ENCODE results near the gene ZCCHC17. TPM values are rescaled to one million over a fixed set of nuclear protein-coding genes. Genes with fewer than 3 reads are reported as not detected.

ZCCHC17 gene
- total and polyA plus RNA-seq, 4 experiments from 2014 or later = 20.2 to 44.5 (median 32.7) TPM

DNA sequence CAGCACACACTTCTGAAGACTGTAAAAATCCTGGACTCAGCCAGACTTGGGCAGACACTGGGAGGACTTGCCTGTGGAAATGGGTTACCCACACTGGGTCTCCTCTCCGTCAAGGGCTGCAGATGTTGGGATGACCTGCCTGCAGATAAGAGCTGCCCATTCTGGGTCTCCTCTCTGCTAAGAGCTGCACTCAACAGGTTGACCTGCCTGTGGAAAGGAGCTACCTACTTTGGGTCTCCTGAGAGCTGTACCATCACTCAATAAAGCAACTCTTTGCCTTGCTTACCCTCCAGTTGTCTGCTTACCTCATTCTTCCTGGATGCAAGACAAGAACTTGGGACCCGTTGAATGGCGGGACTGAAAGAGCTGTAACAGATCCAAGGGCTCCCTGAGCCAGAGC lies 28.2 kb downstream of the ZCCHC17 start:
- intact Hi-C loops (cut with micrococcal nuclease) = no loop called here
- H3K4me3 Mint-ChIP-seq = no peak overlapping the region
- CTCF ChIA-PET (ENCODE audit: partially characterized antibody) = no interaction called here

DNA sequence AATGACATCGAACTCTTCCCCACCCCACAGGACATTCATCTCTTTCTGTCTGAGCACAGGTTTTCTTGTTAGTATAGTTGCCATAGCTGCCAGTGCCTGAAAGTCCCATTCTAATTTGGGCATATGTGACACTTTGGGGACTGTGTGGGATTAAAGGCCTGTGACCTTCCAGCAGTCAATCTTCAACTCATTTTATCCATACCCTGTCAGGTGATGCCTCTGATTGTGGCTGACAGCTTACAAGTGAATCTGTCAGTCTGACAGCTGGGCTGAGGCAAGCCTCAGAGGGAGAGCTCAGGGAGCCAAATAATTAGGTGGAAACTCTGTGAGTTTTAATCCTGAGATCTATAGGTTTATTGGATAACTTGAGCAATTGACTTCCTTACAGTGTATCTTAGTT lies 29.6 kb downstream of the ZCCHC17 start:
- Histone ChIP-seq H3K36me3 (ENCODE audit: insufficient read depth, low read length) (no peaks in the 10 kb centered on the region), H3K27me3 (ENCODE audit: insufficient read depth, low read length) (no peaks in the 10 kb centered on the region), H3K4me1 (ENCODE audit: insufficient read depth, low read length) (no peaks in the 10 kb centered on the region), H3K27ac (ENCODE audit: low read depth, low read length) (no peak overlapping the region), H3K9me3 (ENCODE audit: control insufficient read depth in 1 of 2, low read length in 2 of 2) (no peaks in the 10 kb centered on the region), H3K4me3 (ENCODE audit: low read length in 2 of 2) (no peak overlapping the region)
- Mint-ChIP-seq H3K9me3 (no peaks in the 10 kb centered on the region), H3K27ac (no peak overlapping the region), H3K27me3 (no peaks in the 10 kb centered on the region), H3K36me3 (peaks cover 15 to 29% of the 10 kb centered on the region in 2 donors), H3K4me3 (no peak overlapping the region), H3K4me1 (peaks cover 0 to 3% (median 1%) of the 10 kb centered on the region in 4 donors)
- intact Hi-C loops (cut with micrococcal nuclease) = no loop called here
- ChIA-PET POLR2A (ENCODE audit: partially characterized antibody) (no interaction called here), CTCF (ENCODE audit: partially characterized antibody) (no interaction called here)
- DNase-seq = no peak

More for the DNA sequence above, 28.2 kb downstream of the ZCCHC17 start:
- DNase-seq = no peak
- Histone ChIP-seq H3K27me3 (ENCODE audit: insufficient read depth, low read length) (no peaks in the 10 kb centered on the region), H3K9me3 (ENCODE audit: control insufficient read depth in 1 of 2, low read length in 2 of 2) (no peaks in the 10 kb centered on the region), H3K4me1 (ENCODE audit: insufficient read depth, low read length) (no peaks in the 10 kb centered on the region), H3K36me3 (ENCODE audit: insufficient read depth, low read length) (peaks cover 5% of the 10 kb centered on the region), H3K27ac (ENCODE audit: low read depth, low read length) (no peak overlapping the region), H3K4me3 (ENCODE audit: low read length in 2 of 2) (no peak overlapping the region)
- no peaks in the 10 kb centered on the region for H3K27me3 Mint-ChIP-seq
- H3K4me1 Mint-ChIP-seq = peaks cover 0 to 3% (median 1%) of the 10 kb centered on the region in 4 donors
- POLR2A ChIA-PET (ENCODE audit: partially characterized antibody) = no interaction called here
- peaks cover 27 to 36% of the 10 kb centered on the region in 2 donors for H3K36me3 Mint-ChIP-seq
- no peaks in the 10 kb centered on the region for H3K9me3 Mint-ChIP-seq
- H3K27ac Mint-ChIP-seq = no peak overlapping the region

DNA sequence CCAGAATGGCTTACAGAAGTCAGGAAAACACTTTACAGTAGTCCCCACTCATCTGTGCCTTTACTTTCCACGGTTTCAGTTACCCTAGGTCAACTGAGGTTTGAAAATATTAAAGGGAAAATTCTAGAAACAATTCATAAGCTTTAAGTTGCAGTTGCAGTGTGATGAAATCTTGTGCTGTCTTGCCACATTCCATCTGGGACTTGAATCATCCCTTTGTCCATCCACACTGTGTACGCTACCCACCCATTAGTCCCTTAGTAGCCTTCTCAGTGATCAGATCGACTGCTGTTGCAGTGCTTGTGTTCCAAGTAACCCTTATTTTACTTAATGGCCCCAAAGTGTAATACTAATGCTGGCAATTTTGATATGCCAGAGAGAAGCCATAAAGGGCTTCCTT lies 30.5 kb downstream of the ZCCHC17 start:
- Histone ChIP-seq H3K27ac (ENCODE audit: low read depth, low read length) (no peak overlapping the region), H3K4me3 (ENCODE audit: low read length in 2 of 2) (no peak overlapping the region), H3K27me3 (ENCODE audit: insufficient read depth, low read length) (no peaks in the 10 kb centered on the region), H3K36me3 (ENCODE audit: insufficient read depth, low read length) (no peaks in the 10 kb centered on the region), H3K9me3 (ENCODE audit: control insufficient read depth in 1 of 2, low read length in 2 of 2) (no peaks in the 10 kb centered on the region), H3K4me1 (ENCODE audit: insufficient read depth, low read length) (no peaks in the 10 kb centered on the region)
- intact Hi-C loops (cut with micrococcal nuclease) = no loop called here
- H3K9me3 Mint-ChIP-seq = no peaks in the 10 kb centered on the region
- no peak overlapping the region for H3K4me3 Mint-ChIP-seq
- ChIA-PET POLR2A (ENCODE audit: partially characterized antibody) (no interaction called here), CTCF (ENCODE audit: partially characterized antibody) (interaction anchor here (1.0 to 1.1 kb wide), 2 partner anchors 14 to 44 kb away, joined by 3 read pairs; no protein-coding TSS in a partner anchor)
- peaks cover 9 to 27% of the 10 kb centered on the region in 2 donors for H3K36me3 Mint-ChIP-seq
- H3K27me3 Mint-ChIP-seq = no peaks in the 10 kb centered on the region
- DNase-seq = no peak
- no peak overlapping the region for H3K27ac Mint-ChIP-seq
- H3K4me1 Mint-ChIP-seq = peaks cover 0 to 3% (median 1%) of the 10 kb centered on the region in 4 donors

DNA sequence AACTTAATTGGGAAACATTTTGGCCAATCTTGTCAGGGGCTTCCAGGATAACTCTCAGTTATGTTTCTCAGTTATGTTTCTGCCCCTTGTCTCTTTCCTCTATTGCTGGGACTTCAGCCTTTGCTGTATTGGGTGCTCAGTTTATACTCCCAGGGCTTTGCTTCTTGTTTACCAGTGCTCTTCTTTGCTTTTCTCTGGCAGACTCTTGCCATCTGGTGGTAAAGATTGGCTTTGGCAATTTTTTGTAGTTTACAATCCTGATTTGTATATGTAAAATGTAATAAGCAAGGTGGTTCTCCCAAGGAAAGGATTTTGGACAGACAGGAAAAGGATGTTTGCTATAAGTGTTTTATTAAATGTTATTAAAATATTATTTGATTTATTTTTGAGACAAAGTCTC lies 38.2 kb downstream of the ZCCHC17 start:
- Histone ChIP-seq H3K27ac (ENCODE audit: low read depth, low read length) (no peak overlapping the region), H3K36me3 (ENCODE audit: insufficient read depth, low read length) (peaks cover 9% of the 10 kb centered on the region), H3K4me1 (ENCODE audit: insufficient read depth, low read length) (no peaks in the 10 kb centered on the region), H3K4me3 (ENCODE audit: low read length in 2 of 2) (no peak overlapping the region), H3K27me3 (ENCODE audit: insufficient read depth, low read length) (no peaks in the 10 kb centered on the region), H3K9me3 (ENCODE audit: control insufficient read depth in 1 of 2, low read length in 2 of 2) (no peaks in the 10 kb centered on the region)
- Mint-ChIP-seq H3K27ac (no peak overlapping the region), H3K36me3 (peaks cover 25 to 27% of the 10 kb centered on the region in 2 donors), H3K27me3 (no peaks in the 10 kb centered on the region), H3K4me1 (peaks cover 0 to 4% (median 2%) of the 10 kb centered on the region in 4 donors), H3K9me3 (peaks cover 0 to 2% (median 0%) of the 10 kb centered on the region in 8 donors), H3K4me3 (no peak overlapping the region)
- CTCF ChIA-PET (ENCODE audit: partially characterized antibody) = no interaction called here
- intact Hi-C loops (cut with micrococcal nuclease) = loop anchor here (1.0 to 5.0 kb wide), 2 partner anchors 173 to 533 kb away; no protein-coding TSS in a partner anchor
- POLR2A ChIA-PET (ENCODE audit: partially characterized antibody) = no interaction called here
- peak in 4 of 5 donors; percentile 3 to 20 (median 7) for DNase-seq

GRCh38 chr1:31336687-31337467 lies 40.0 kb downstream of the ZCCHC17 start:
- no peak overlapping the region for H3K4me3 ChIP-seq (ENCODE audit: low read length in 2 of 2)
- H3K27ac ChIP-seq (ENCODE audit: low read depth, low read length) = no peak overlapping the region
- intact Hi-C loops (cut with micrococcal nuclease) = loop anchor here (5.0 kb wide), 1 partner anchor 535 kb away; no protein-coding TSS in a partner anchor
- Mint-ChIP-seq H3K27me3 (no peaks in the 10 kb centered on the region), H3K27ac (no peak overlapping the region), H3K9me3 (peaks cover 0 to 2% (median 0%) of the 10 kb centered on the region in 8 donors), H3K4me3 (no peak overlapping the region), H3K36me3 (peaks cover 21 to 31% of the 10 kb centered on the region in 2 donors), H3K4me1 (peaks cover 0 to 4% (median 2%) of the 10 kb centered on the region in 4 donors)
- peaks cover 9% of the 10 kb centered on the region for H3K36me3 ChIP-seq (ENCODE audit: insufficient read depth, low read length)
- DNase-seq = no peak
- H3K4me1 ChIP-seq (ENCODE audit: insufficient read depth, low read length) = no peaks in the 10 kb centered on the region
- POLR2A ChIA-PET (ENCODE audit: partially characterized antibody) = no interaction called here
- H3K9me3 ChIP-seq (ENCODE audit: control insufficient read depth in 1 of 2, low read length in 2 of 2) = no peaks in the 10 kb centered on the region
- H3K27me3 ChIP-seq (ENCODE audit: insufficient read depth, low read length) = no peaks in the 10 kb centered on the region
- CTCF ChIA-PET (ENCODE audit: partially characterized antibody) = interaction anchor here (1.2 kb wide), 1 partner anchor 7 kb away, joined by 3 read pairs; no protein-coding TSS in a partner anchor

DNA sequence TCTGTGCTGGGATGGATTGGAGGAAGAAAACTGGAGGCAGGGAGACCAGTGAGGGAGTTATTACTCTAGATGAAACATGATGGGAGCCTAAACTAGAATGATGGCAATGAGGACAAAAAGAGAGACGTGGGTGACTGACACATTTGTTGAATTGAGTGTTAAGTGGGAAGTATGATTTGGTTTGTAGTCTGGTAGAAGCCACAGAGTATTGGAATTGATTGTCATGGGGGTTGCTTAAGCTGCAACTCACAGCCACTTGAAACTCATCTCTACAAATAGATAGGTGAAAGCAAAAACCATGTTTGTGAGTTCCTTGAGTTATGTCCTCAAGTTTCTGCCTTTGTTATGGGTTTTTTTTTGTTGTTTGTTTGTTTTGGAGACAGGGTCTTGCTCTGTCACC lies 47.7 kb downstream of the ZCCHC17 start:
- no peak overlapping the region for H3K4me3 Mint-ChIP-seq
- no peaks in the 10 kb centered on the region for H3K27me3 Mint-ChIP-seq
- ChIA-PET CTCF (ENCODE audit: partially characterized antibody) (no interaction called here), POLR2A (ENCODE audit: partially characterized antibody) (no interaction called here)
- DNase-seq = no peak
- Histone ChIP-seq H3K27me3 (ENCODE audit: insufficient read depth, low read length) (no peaks in the 10 kb centered on the region), H3K4me3 (ENCODE audit: low read length in 2 of 2) (no peak overlapping the region), H3K4me1 (ENCODE audit: insufficient read depth, low read length) (no peaks in the 10 kb centered on the region), H3K9me3 (ENCODE audit: control insufficient read depth in 1 of 2, low read length in 2 of 2) (no peaks in the 10 kb centered on the region), H3K36me3 (ENCODE audit: insufficient read depth, low read length) (peaks cover 7% of the 10 kb centered on the region), H3K27ac (ENCODE audit: low read depth, low read length) (no peak overlapping the region)
- H3K4me1 Mint-ChIP-seq = peaks cover 0 to 2% (median under 1%) of the 10 kb centered on the region in 4 donors
- peaks cover 43 to 53% of the 10 kb centered on the region in 2 donors for H3K36me3 Mint-ChIP-seq
- H3K9me3 Mint-ChIP-seq = no peaks in the 10 kb centered on the region
- intact Hi-C loops (cut with micrococcal nuclease) = no loop called here
- peak overlapping the region in 1 of 7 donors; percentile 57 for H3K27ac Mint-ChIP-seq

GRCh38 chr1:31345635-31346034 lies 48.8 kb downstream of the ZCCHC17 start:
- no peak for DNase-seq
- POLR2A ChIA-PET (ENCODE audit: partially characterized antibody) = no interaction called here
- Mint-ChIP-seq H3K27ac (peak overlapping the region in 2 of 7 donors; percentile 33 to 43), H3K9me3 (no peaks in the 10 kb centered on the region), H3K4me1 (peaks cover 0 to 2% (median under 1%) of the 10 kb centered on the region in 4 donors), H3K4me3 (no peak overlapping the region), H3K27me3 (no peaks in the 10 kb centered on the region), H3K36me3 (peaks cover 47 to 53% of the 10 kb centered on the region in 2 donors)
- Histone ChIP-seq H3K27me3 (ENCODE audit: insufficient read depth, low read length) (no peaks in the 10 kb centered on the region), H3K36me3 (ENCODE audit: insufficient read depth, low read length) (peaks cover 7% of the 10 kb centered on the region), H3K4me3 (ENCODE audit: low read length in 2 of 2) (no peak overlapping the region), H3K4me1 (ENCODE audit: insufficient read depth, low read length) (no peaks in the 10 kb centered on the region), H3K27ac (ENCODE audit: low read depth, low read length) (no peak overlapping the region), H3K9me3 (ENCODE audit: control insufficient read depth in 1 of 2, low read length in 2 of 2) (no peaks in the 10 kb centered on the region)
- CTCF ChIA-PET (ENCODE audit: partially characterized antibody) = interaction anchor here (1.1 kb wide), 1 partner anchor 10 kb away, joined by 3 read pairs; no protein-coding TSS in a partner anchor
- intact Hi-C loops (cut with micrococcal nuclease) = no loop called here
